ENCODE results near the gene TAS2R16. TPM values are rescaled to one million over a fixed set of nuclear protein-coding genes. Genes with fewer than 3 reads are reported as not detected.

Gene TAS2R16
- not detected in 2 replicates for total RNA-seq

GRCh38 chr7:122995600-122995999 lies at the start of gene TAS2R16:
Gene TAS2R16 (minus strand): TSS chr7:122995700. CDS start chr7:122995634, 66 bp downstream.

Other genes with a start within 250 kb of the TAS2R16 start
- gene CADPS2, start 109.2 kb downstream of the TAS2R16 start, total RNA-seq: 10.5 and 13.0 TPM in 2 replicates
- not detected in 2 replicates for gene SLC13A1, start 204.3 kb upstream of the TAS2R16 start, total RNA-seq

All from cardiac atrium fibroblast (primary cell).